Stimulated activated CD4-positive, alpha-beta T cell treated with anti-CD3 and anti-CD28 coated beads, Interleukin-1b, Interleukin-23, amount 100 ng/mL, for 24 hours (primary cell): ENCODE results near the gene PLAAT2.
A peak's percentile ranks its signal among the peaks of the same experiment; 100 is the strongest.
"Not testable (repeated sequence)": the region's sequence is repeated elsewhere in the genome, so short reads cannot be mapped to it uniquely, and the experiment has no call there.

Experiments used
- DNase-seq, 4 experiments: peaks; one replicate each; pipeline ENCODE4 v3.0.0-alpha.2; 2020; ENCODE audit warnings: low read depth in 4 of 4, low spot score in 1 of 4

The PLAAT2 gene

GRCh38 chr11:63581224-63581623 is 18.0 kb upstream of the PLAAT2 start:
- DNase-seq, result not testable (repeated sequence)

DNA sequence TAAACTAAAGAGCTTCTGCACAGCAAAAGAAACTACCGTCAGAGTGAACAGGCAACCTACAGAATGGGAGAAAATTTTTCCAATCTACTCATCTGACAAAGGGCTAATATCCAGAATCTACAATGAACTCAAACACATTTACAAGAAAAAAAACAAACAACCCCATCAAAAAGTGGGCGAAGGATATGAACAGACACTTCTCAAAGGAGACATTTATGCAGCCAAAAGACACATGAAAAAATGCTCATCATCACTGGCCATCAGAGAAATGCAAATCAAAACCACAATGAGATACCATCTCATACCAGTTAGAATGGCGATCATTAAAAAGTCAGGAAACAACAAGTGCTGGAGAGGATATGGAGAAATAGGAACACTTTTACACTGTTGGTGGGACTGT is 15.7 kb upstream of the PLAAT2 start:
- not testable (repeated sequence) for DNase-seq

DNA sequence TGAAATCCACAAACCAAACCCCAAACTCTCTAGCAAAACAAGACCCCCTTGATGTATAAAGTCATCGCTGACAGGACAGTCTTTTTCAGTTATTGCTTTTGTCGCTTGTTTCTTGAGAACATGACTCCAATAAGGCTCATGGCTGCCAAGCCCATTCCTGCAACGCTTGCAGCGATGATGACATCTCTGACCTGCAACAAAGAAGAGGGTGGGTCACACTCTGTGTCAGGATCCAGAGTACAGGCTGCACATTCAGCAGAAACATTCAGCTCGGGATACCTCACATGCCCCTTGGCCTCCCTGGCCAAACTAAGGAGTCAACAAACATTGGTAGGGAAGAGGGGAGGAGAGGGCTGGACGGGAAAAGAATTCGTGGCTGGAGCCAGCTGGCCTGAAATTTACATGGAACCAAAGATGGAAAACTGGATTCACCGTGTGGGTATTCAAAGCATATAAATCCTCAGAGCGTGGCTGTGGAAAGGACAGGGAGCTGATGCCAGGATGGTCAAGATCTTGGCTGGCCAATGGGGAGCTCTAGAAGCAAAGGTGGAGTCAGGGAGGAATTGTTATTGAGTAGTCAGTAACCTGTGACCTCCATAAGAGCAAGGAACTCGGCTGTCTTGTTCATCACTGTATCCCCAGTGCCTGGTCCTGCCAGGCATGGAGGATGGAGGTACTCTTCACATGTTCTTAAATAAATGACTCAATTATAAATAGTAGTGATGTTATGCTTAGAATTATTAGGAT is 11.8 kb upstream of the PLAAT2 start:
- DNase-seq, result no peak

DNA sequence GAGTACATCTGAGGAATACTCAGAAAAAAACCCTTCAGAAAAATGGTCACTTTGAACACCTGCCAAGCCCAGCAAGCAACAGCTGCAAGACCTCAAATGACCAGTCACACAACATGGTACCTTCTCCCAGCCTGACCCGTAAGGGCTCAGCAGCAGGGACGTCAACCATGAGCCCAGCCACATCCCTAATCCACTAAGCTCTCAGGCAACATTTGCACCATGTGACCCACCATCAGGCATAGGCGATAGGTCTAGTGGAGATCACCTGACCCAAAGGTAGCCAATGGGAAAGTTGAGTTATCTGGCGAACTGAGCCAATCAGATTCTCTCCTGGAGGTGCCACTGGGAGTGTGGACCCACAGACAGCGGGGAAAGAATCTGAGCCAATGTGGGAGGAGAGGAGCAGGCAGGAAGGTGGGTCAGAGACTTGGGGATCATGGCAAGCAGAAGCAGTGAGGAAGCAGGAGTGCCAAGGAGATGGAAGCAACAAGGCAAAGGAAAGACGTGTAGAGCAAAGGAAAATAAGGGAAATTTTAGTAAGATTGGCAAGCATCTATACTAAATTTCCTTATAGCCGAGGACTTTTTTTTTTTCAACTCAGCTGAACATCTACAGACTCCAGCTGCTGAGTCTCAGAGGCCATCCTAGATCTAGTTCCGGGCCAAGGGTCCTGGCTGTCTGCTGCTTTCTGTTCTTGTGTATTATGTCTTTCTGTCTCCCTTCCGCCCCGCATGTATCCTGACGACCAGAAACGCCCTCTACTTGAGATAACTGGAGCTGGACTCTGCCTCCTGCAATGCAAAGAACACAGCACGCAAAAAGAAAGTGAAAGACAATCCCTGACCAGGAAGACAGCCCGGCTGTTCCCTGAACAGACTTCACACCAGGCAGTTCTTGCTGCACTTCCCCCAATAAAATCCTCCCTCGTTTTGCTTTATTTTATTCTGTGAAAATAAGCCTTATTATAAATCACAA is 11.0 kb upstream of the PLAAT2 start:
- no peak for DNase-seq

DNA sequence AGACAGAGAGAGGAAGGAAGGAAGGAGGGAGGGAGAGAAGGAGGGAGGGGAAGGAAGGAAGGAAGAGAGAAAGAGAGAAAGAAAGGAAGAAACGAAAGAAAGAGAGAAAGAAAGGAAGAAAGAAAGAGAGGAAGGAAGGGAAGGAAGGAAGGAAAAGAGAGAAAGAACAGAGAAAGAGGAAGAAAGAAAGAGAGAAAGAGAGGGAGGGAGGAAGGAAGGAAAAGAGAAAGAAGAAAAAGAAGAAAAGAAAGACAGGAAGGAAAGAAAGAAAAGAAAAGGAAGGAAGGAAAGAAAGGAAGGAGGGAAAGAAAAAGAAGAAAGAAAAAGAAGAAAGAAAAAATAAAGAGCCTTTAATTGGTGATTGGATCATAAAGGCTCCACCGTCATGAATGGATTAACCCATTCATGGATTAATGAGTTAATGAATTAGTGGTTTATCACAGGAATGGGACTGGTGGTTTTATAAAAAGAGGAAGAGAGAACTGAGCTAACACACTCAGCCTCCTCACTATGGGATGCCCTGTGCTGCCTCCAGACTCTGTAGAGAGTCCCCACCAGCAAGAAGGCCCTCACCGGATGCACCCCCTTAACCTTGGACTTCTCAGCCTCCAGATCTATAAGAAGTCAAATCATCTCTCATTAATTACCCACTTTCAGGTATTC is 9.0 kb upstream of the PLAAT2 start:
- DNase-seq, result no peak

- no peak for DNase-seq
Measured at GRCh38 chr11:63569570-63569969, 6.4 kb upstream of the PLAAT2 start.

GRCh38 chr11:63567044-63567840 is 4.1 kb upstream of the PLAAT2 start:
- peak; percentile 21 to 45 (median 33) for DNase-seq

- no peak for DNase-seq
Measured at GRCh38 chr11:63564784-63565350, 1.7 kb upstream of the PLAAT2 start.

DNA sequence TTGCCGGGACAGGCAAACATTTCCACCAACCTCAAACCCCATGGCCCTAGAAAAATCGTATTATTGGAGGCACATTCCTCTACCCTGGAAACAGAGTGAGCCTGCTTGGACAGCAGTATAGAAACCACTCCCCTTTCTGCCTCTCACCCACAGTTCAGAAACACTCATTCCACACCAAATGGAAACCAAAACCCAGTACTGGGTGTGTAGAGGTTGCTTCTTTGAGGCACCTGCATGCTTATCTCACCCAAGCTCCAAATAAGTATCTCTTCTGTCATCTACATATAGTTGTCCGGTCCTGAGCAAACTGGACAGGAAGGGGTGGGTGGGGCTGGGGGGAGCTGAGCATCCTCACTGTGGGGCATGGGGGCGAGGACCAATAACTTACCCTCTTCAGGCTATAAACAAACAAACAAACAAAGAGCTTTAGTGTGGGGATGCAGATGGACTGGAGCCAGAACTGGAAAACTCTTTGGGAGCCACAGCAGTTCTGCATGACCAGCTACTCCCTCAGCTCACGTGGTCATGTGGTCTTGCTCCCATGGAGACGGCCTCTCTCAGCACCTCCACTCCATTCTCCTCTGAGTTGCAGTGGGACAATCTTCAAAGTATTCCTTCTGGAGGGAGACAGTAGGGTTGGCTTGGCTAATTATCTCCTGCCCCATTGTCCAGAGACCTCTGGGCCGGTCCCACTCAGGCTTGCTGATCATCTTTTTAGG is 1.0 kb upstream of the PLAAT2 start:
- no peak for DNase-seq

- no peak for DNase-seq
Measured at GRCh38 chr11:63560506-63561180, 2.5 kb downstream of the PLAAT2 start.

DNA sequence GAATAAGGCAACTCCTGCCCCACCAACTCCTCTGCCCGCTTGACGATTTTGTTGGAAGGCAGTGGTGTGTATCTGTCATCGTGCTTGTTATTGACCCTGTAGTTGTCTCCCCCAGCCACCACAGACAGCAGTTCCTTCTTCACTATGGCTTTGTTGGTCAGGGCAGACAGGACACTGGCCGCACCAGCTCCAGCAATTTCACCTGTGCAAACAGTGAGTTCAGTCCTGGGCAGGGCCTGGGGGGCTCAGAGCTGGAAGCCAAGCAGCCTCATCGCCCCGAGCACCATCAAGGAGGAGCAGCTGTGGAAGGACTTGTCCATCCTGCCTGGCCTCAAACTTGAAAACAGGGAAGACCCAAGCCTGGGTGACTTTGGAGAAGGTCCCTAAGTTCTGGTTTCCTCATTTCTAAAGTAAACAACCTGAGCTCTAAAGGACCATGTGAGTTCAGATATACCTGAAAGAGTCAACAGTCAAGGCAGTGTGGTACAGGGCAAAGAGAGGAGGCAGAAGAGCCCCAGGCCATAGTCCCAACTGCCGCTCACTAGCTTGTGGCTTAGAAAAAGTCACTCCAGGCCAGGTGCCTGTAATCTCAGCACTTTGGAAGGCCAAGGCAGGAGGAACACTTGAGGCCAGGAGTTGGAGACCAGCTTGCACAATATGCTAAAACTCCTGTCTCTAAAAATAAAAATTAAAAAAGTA is 4.6 kb downstream of the PLAAT2 start:
- no peak for DNase-seq

DNA sequence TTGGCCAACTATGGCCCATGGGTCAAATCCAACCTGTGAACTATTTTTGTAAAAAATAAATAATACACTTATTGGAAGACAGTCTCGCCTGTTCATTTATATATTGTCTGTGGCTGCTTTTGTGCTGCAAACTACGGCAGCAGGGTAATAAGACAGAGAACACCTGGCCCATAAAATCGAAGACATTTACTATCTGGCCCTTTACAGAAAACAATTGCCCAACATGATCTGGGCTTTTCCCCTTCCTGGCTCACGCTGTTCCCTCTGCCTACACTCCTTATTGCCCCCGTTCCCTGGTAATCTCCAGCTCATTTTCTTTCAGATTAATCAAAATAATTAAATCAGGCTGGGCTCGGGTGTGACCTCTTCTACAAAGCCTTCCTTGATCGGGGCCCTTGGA is 5.6 kb downstream of the PLAAT2 start:
- DNase-seq, result no peak

DNA sequence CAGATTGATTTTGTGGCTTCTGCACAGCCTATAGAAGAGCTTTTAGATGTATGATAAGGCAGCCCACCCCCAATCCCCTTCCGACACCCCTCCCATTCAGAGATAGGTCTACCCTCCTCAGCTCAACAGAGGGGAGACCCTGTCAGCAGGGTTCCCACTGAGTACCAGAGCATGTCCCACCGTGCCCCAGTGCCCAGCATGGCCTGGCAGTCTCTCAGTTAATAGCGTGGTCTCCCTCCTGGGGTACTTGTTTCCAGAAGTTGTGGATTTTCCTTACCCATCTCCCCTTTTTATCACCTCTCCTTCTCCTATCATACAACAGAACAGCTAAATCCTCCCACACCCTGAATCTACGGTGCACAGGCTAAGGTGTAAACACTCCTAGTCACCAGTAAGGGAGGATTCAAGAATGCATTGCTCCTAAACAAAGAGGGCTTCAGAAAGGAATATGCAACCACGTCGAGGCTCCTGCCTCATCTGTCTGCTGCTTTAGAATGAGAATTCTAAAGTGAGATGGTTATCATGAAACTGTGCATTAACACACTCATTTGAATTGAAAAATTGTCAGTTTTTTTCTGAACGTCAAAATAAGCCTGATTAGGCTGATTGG is 6.7 kb downstream of the PLAAT2 start:
- DNase-seq, result no peak

DNA sequence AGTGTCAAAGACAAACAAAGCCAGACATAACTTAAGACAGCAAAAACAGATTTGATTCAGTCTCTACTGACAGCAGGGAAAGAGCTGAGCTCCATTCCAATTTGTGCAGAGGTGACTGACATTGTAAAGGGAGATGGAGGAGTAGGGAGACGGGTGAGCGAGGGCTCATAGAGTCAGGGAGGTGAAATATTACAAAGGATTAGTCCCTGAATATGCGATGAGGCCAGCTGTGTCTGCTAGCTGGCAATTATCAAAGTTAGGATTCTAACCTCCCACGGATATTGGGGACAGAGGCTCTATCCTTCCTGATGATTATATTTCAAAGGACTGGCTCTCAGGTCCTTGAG is 8.3 kb downstream of the PLAAT2 start:
- DNase-seq, result no peak

DNA sequence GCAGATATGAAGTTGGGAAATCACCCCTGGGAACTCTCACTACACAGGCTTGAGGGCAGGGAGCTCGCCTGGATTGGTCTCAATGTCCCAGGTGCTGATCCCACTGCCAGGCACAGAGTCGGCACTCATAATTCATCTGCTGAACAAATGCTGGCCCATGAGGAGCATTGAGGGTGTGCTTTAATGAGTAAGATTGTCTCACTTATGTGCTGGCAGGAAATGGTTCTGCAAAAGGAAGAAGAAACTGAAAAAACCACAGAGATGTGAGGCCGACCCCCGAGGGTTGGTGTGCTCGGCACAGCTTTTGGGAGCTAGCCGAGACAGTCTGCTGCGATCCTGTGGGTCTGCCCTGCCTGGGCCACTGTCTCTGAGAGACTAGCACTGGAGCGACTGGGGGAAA is 9.4 kb downstream of the PLAAT2 start:
- DNase-seq, result no peak

GRCh38 chr11:63552921-63553320 is 10.3 kb downstream of the PLAAT2 start:
- no peak for DNase-seq

DNA sequence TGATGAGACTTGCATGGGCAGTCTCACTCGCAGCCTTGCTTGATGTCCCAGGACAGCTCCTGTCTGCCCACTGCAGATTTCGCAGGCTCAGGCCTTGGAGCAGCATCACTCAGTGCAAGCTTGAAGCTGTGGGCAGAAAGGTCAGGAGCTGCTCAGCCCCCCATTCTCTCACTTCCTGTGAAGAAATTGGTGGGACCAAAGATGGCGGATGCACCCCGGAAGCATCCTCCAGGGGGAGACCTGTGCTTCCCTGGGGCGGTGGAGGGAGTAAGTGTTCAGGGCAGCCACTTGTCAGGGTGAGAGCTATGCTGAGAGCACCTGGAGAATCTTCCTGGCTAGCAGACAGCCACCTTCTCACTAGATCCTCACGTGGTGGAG is 11.3 kb downstream of the PLAAT2 start:
- no peak for DNase-seq

- no peak for DNase-seq
Measured at GRCh38 chr11:63551091-63551888, 11.9 kb downstream of the PLAAT2 start.
